GM12878 (cell line): ENCODE measurements around the gene SHC3. TPM values are rescaled to one million over a fixed set of nuclear protein-coding genes. Genes with fewer than 3 reads are reported as not detected.

Experiments
- ATAC-seq: fragments of 200-7000 bp; cut with Tn5 transposase; 3 replicates; pipeline ENCODE4 v1.9.1; 2020; ENCODE audit warnings: mild to moderate bottlenecking, moderate library complexity
- BruUV-seq: library from RNA; stranded (reverse); fragments of 400-500 nt; replicated peaks from 2 replicates; lab custom pipeline; 2021; lab: Mats Ljungman, UMichigan
- CTCF ChIA-PET: fragments of 300-600 bp; sonication (Branson Sonifier 250); formaldehyde crosslinking; extraction: SDS; loops from one replicate; lab custom pipeline; 2021; ENCODE audit warnings: inconsistent platforms; lab: Yijun Ruan, JAX
- POLR2A ChIA-PET: fragments of 350-600 bp; formaldehyde crosslinking; extraction: SDS; loops from one replicate; lab custom pipeline; 2021; ENCODE audit warnings: inconsistent platforms; lab: Charles Lee
- RAD21 ChIA-PET: fragments of 300-600 bp; sonication (Branson Sonifier 250); formaldehyde crosslinking; loops from one replicate; lab custom pipeline; 2023; ENCODE audit warnings: antibody characterized with exemption; ENCODE audit not compliant: unreplicated experiment; lab: Charles Lee
- SMC1A ChIA-PET: fragments of 300-600 bp; sonication (Branson Sonifier 250); formaldehyde crosslinking; loops from one replicate; lab custom pipeline; 2023; ENCODE audit not compliant: unreplicated experiment, uncharacterized antibody; lab: Charles Lee
- DNase-seq: peaks from one replicate; pipeline ENCODE4 v3.0.0-alpha.2; 2011; ENCODE audit warnings: low read depth, low spot score
- FAIRE-seq: peaks from 3 replicates; lab custom pipeline; 2011; peaks lifted over from hg19 to GRCh38; lab: Jason Lieb, UNC
- H2AFZ ChIP-seq: 2 replicates; pipeline ENCODE4 v1.6.0; 2011; ENCODE audit warnings: low read depth, low read length, control low read depth; ENCODE audit not compliant: control insufficient read depth
- H3K27ac ChIP-seq: 2 replicates; pipeline ENCODE4 v1.5.1; 2011; ENCODE audit warnings: control low read depth; ENCODE audit not compliant: control insufficient read depth, insufficient read depth
- H3K27me3 ChIP-seq, 2 experiments: replicated peaks in 1 of 2; 2 replicates each; pipeline versions ENCODE4 v1.6.0 to v1.6.1; 2011; ENCODE audit warnings: low read length in 1 of 2; ENCODE audit not compliant: control insufficient read depth in 2 of 2, insufficient read depth in 2 of 2
- H3K36me3 ChIP-seq, 2 experiments: 2 replicates each; pipeline ENCODE4 v1.5.1; 2011; ENCODE audit warnings: low read length in 1 of 2; ENCODE audit not compliant: control insufficient read depth in 2 of 2, insufficient read depth in 2 of 2
- H3K4me1 ChIP-seq: 2 replicates; pipeline ENCODE4 v1.6.1; 2011; ENCODE audit warnings: mild to moderate bottlenecking, low read length, moderate library complexity, mixed read lengths; ENCODE audit not compliant: control insufficient read depth, insufficient read depth
- H3K4me2 ChIP-seq: 2 replicates; pipeline ENCODE4 v1.6.0; 2011; ENCODE audit warnings: control low read depth; ENCODE audit not compliant: control insufficient read depth, insufficient read depth
- H3K4me3 ChIP-seq: fragments of 200-600 bp; sonication (generic); 2 replicates; pipeline ENCODE4 v1.5.1; 2016
- H3K79me2 ChIP-seq: 2 replicates; pipeline ENCODE4 v1.6.0; 2011; ENCODE audit warnings: low read length; ENCODE audit not compliant: control insufficient read depth, insufficient read depth
- H3K9ac ChIP-seq: 2 replicates; pipeline ENCODE4 v1.8.0; 2011; ENCODE audit warnings: low read length, control low read depth, mixed read lengths; ENCODE audit not compliant: control insufficient read depth, insufficient read depth
- H3K9me3 ChIP-seq: replicated peaks from 3 replicates; pipeline ENCODE4 v1.5.1; 2011; ENCODE audit warnings: mild to moderate bottlenecking, low read length; ENCODE audit not compliant: control insufficient read depth, insufficient read depth
- H4K20me1 ChIP-seq: 2 replicates; pipeline ENCODE4 v1.6.0; 2011; ENCODE audit not compliant: control insufficient read depth, insufficient read depth
- BACH1 ChIP-seq: fragments of 450-650 bp; IDR thresholded peaks from 2 replicates; pipeline ENCODE4 v1.6.1; 2017; ENCODE audit warnings: mild to moderate bottlenecking, borderline replicate concordance
- CBFB ChIP-seq: IDR thresholded peaks from 2 replicates; pipeline ENCODE4 v1.6.1; 2016; ENCODE audit warnings: antibody characterized with exemption, low read depth
- HDGF ChIP-seq: fragments of 450-650 bp; IDR thresholded peaks from 2 replicates; pipeline ENCODE4 v1.6.1; 2016; ENCODE audit warnings: antibody characterized with exemption
- KDM1A ChIP-seq: fragments of 200-600 bp; sonication (generic); IDR thresholded peaks from 2 replicates; pipeline ENCODE4 v1.6.1; 2016; ENCODE audit warnings: borderline replicate concordance
- RFX5 ChIP-seq: IDR thresholded peaks from 2 replicates; pipeline ENCODE4 v1.6.1; 2011; ENCODE audit warnings: low read depth, low read length, improper control_type of control experiment
- USF2 ChIP-seq: IDR thresholded peaks from 2 replicates; pipeline ENCODE4 v1.6.1; 2011; ENCODE audit warnings: low read depth, low read length, improper control_type of control experiment, borderline replicate concordance
- ZNF622 ChIP-seq: fragments of 450-650 bp; IDR thresholded peaks from 2 replicates; pipeline ENCODE4 v1.6.1; 2017; ENCODE audit warnings: mild to moderate bottlenecking, inconsistent platforms
- WGBS: methylation state at CpG from one replicate; pipeline ENCODE4 v1.1.6; 2016; ENCODE audit warnings: low lambda C conversion rate; ENCODE audit not compliant: insufficient replicate concordance, insufficient coverage; ENCODE audit errors: missing lambda C conversion rate; 5-methylcytosine and 5-hydroxymethylcytosine counted together
- in situ Hi-C: fragments of 300-500 bp; cut with MboI; formaldehyde crosslinking; loops from 9 replicates; pipeline ENCODE4 v1.14.3; 2018; ENCODE audit warnings: mixed read lengths
- intact Hi-C: fragments of 100-400 bp; cut with micrococcal nuclease; formaldehyde crosslinking; loops from one replicate; pipeline ENCODE4 v1.14.2; 2022; ENCODE audit not compliant: unreplicated experiment
- polyA plus RNA-seq, 11 experiments: library from polyadenylated mRNA; depleted of rRNA in 4 of 11; unstranded in 6 of 11; stranded (reverse) in 5 of 11; fragments of >200 nt; fragmentation: Nextera tagmentation in 4 of 11; fragmentation: Illumina TruSeq in 1 of 11; extraction: Ambion mirVana in 4 of 11; extraction: Trizol in 1 of 11; gene quantifications; 1 replicate in 1 of 11; 2 replicates in 10 of 11; pipeline versions ENCODE4 v1.2.1 to v1.2.3, GENCODE V29; 2011 to 2016; ENCODE audit warnings: inconsistent platforms in 2 of 11, missing spikeins in 2 of 11, low read depth in 1 of 11
- total RNA-seq, 4 experiments: library from RNA; depleted of rRNA in 3 of 4; stranded (reverse); fragments of >200 nt in 3 of 4; fragmentation: Illumina TruSeq in 1 of 4; extraction: Trizol in 1 of 4; gene quantifications; 2 replicates each; pipeline versions ENCODE4 v1.2.1 to v1.2.3, GENCODE V29; 2013 to 2021
- TF ChIP-seq, protein P1 (sequence below): IDR thresholded peaks from 2 replicates; pipeline ENCODE4 v1.6.1; 2012; ENCODE audit warnings: low read depth, low read length, improper control_type of control experiment
- TF ChIP-seq, protein P2 (sequence below): fragments of 150-350 bp; IDR thresholded peaks from 2 replicates; pipeline ENCODE4 v1.6.1; 2014; ENCODE audit warnings: mild to moderate bottlenecking, low read depth, low read length

The SHC3 gene
- total and polyA plus RNA-seq, 10 of the 15 experiments (the other 5 are each of a cell fraction or from before 2014, with no cell fraction given): 0.01 to 0.06 TPM; not detected in 8

DNA sequence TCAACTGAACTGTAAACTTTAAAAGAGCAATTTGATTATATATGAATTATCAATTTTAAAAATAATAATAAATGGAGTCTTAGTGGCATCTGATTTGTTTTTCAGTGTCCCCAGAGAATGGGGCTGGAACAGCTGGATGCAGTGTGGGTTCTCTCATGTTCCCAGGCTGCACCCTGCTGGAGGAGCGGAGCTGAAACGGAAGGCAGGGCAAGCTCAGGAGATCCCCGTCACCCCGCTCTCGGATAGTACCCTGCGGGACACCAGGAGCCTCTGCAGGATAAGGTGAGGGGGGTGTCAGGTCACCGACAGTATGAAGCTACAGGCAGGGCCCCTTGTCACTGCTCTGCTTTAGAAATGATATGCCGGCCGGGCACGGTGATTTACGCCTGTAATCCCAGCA lies 130.0 kb downstream of the SHC3 start:
- in situ Hi-C loops: no loop called here

DNA sequence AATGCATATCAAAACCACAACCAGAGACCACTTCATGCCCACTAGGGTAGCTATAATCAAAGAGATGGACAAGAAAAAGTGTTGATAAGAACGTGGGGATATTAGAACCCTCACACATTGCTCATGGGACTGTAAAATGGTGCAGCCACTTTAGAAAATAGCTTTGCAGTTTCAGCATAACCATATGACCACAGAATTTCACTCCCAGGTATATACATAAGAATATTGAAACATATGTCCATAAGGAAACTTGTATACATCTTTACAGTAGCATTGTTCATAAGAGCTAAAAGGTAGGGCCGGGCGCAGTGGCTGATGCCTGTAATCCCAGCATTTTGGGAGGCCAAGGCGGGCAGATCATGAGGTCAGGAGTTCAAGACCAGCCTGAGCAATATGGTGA lies 131.0 kb downstream of the SHC3 start:
- ATAC-seq (no peak), FAIRE-seq (no peak), DNase-seq (no peak)
- in situ Hi-C loops: no loop called here
- POLR2A ChIA-PET: no interaction called here
- RAD21 ChIA-PET: no interaction called here
- Histone ChIP-seq H3K27me3 (no peaks in the 10 kb centered on the region), H3K9me3 (no peaks in the 10 kb centered on the region), H3K4me3 (no peak overlapping the region), H3K36me3 (no peaks in the 10 kb centered on the region), H2AFZ (no peak overlapping the region), H3K4me2 (no peak overlapping the region), H3K79me2 (no peaks in the 10 kb centered on the region), H3K27ac (no peak overlapping the region), H4K20me1 (no peaks in the 10 kb centered on the region), H3K9ac (no peak overlapping the region), H3K4me1 (no peaks in the 10 kb centered on the region)
- SMC1A ChIA-PET: interaction anchor here (0.8 kb wide), 1 partner anchor 32 kb away, joined by 3 read pairs; no protein-coding TSS in a partner anchor
- intact Hi-C loops: no loop called here
- CTCF ChIA-PET: interaction anchor here (1.6 kb wide), 1 partner anchor 252 kb away, joined by 3 read pairs; no protein-coding TSS in a partner anchor
- WGBS: 32% methylated on average over 4 of the region's 4 CpGs
- BruUV-seq: no TSS peak
- TF ChIP-seq, protein P1, sequence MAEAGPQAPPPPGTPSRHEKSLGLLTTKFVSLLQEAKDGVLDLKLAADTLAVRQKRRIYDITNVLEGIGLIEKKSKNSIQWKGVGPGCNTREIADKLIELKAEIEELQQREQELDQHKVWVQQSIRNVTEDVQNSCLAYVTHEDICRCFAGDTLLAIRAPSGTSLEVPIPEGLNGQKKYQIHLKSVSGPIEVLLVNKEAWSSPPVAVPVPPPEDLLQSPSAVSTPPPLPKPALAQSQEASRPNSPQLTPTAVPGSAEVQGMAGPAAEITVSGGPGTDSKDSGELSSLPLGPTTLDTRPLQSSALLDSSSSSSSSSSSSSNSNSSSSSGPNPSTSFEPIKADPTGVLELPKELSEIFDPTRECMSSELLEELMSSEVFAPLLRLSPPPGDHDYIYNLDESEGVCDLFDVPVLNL: no peak
- TF ChIP-seq CBFB: no peak
- TF ChIP-seq KDM1A: no peak
- no peak for TF ChIP-seq RFX5
- TF ChIP-seq BACH1: no peak
- no peak for TF ChIP-seq HDGF
- TF ChIP-seq ZNF622: no peak
- TF ChIP-seq, protein P2, sequence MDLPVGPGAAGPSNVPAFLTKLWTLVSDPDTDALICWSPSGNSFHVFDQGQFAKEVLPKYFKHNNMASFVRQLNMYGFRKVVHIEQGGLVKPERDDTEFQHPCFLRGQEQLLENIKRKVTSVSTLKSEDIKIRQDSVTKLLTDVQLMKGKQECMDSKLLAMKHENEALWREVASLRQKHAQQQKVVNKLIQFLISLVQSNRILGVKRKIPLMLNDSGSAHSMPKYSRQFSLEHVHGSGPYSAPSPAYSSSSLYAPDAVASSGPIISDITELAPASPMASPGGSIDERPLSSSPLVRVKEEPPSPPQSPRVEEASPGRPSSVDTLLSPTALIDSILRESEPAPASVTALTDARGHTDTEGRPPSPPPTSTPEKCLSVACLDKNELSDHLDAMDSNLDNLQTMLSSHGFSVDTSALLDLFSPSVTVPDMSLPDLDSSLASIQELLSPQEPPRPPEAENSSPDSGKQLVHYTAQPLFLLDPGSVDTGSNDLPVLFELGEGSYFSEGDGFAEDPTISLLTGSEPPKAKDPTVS: no peak

More for the DNA sequence above, 130.0 kb downstream of the SHC3 start:
- SMC1A ChIA-PET: no interaction called here
- ATAC-seq: no peak
- Histone ChIP-seq H4K20me1 (no peaks in the 10 kb centered on the region), H3K4me3 (no peak overlapping the region), H3K9me3 (no peaks in the 10 kb centered on the region), H3K9ac (no peak overlapping the region), H3K36me3 (no peaks in the 10 kb centered on the region), H3K27ac (no peak overlapping the region), H2AFZ (no peak overlapping the region), H3K4me2 (no peak overlapping the region), H3K27me3 (no peaks in the 10 kb centered on the region), H3K79me2 (no peaks in the 10 kb centered on the region), H3K4me1 (no peaks in the 10 kb centered on the region)
- TF ChIP-seq USF2: no peak
- CTCF ChIA-PET: no interaction called here
- intact Hi-C loops: no loop called here
- POLR2A ChIA-PET: no interaction called here
- FAIRE-seq: no peak
- RAD21 ChIA-PET: no interaction called here
- DNase-seq: no peak
- BruUV-seq: no TSS peak
- WGBS: 65% methylated on average over 11 of the region's 11 CpGs
